Activated CD8-positive, alpha-beta T cell treated with anti-CD3 and anti-CD28 coated beads for 36 hours (primary cell): ENCODE data around the gene IGF2R. TPM values are rescaled to one million over a fixed set of nuclear protein-coding genes. Genes with fewer than 3 reads are reported as not detected.

Experiments
- ATAC-seq: fragments of 200-7000 bp; cut with Tn5 transposase; one replicate; pipeline ENCODE4 v1.10.0; 2021; ENCODE audit warnings: mild to moderate bottlenecking, moderate library complexity
- CTCF ChIA-PET: fragments of 350-600 bp; sonication (Branson Sonifier 250); formaldehyde crosslinking; loops from one replicate; lab custom pipeline; 2021; ENCODE audit warnings: antibody characterized with exemption; lab: Charles Lee
- POLR2A ChIA-PET: fragments of 350-600 bp; sonication (Branson Sonifier 250); formaldehyde crosslinking; loops from one replicate; lab custom pipeline; 2021; ENCODE audit warnings: antibody characterized with exemption; lab: Charles Lee
- DNase-seq: peaks from one replicate; pipeline ENCODE4 v3.0.0-alpha.2; 2020
- H3K27ac Mint-ChIP-seq: one replicate; pipeline ENCODE4 v1.8.0; 2021; ENCODE audit warnings: mild to moderate bottlenecking, mixed read lengths
- H3K27me3 Mint-ChIP-seq: one replicate; pipeline ENCODE4 v1.8.0; 2021; ENCODE audit warnings: mixed read lengths
- H3K36me3 Mint-ChIP-seq: one replicate; pipeline ENCODE4 v1.8.0; 2021; ENCODE audit warnings: low read depth, mixed read lengths
- H3K4me1 Mint-ChIP-seq: one replicate; pipeline ENCODE4 v1.8.0; 2021; ENCODE audit warnings: low read depth, mixed read lengths
- H3K4me3 Mint-ChIP-seq: one replicate; pipeline ENCODE4 v1.8.0; 2021; ENCODE audit warnings: mild to moderate bottlenecking, moderate library complexity, mixed read lengths
- H3K9me3 Mint-ChIP-seq: one replicate; pipeline ENCODE4 v1.8.0; 2021; ENCODE audit warnings: mixed read lengths
- CTCF ChIP-seq: fragments of 200-600 bp; IDR thresholded peaks from one replicate; pipeline ENCODE4 v1.8.0; 2022; ENCODE audit warnings: antibody characterized with exemption, mild to moderate bottlenecking
- intact Hi-C: fragments of 100-400 bp; cut with micrococcal nuclease; formaldehyde crosslinking; loops from one replicate; pipeline ENCODE4 v1.10.0; 2022
- total RNA-seq, 2 experiments: library from RNA; stranded (reverse); gene quantifications; one replicate each; pipeline ENCODE4 v1.2.3, GENCODE V29; 2021

Gene IGF2R
- total RNA-seq, 2 experiments from 2014 or later = 81.7 to 82.4 TPM

DNA sequence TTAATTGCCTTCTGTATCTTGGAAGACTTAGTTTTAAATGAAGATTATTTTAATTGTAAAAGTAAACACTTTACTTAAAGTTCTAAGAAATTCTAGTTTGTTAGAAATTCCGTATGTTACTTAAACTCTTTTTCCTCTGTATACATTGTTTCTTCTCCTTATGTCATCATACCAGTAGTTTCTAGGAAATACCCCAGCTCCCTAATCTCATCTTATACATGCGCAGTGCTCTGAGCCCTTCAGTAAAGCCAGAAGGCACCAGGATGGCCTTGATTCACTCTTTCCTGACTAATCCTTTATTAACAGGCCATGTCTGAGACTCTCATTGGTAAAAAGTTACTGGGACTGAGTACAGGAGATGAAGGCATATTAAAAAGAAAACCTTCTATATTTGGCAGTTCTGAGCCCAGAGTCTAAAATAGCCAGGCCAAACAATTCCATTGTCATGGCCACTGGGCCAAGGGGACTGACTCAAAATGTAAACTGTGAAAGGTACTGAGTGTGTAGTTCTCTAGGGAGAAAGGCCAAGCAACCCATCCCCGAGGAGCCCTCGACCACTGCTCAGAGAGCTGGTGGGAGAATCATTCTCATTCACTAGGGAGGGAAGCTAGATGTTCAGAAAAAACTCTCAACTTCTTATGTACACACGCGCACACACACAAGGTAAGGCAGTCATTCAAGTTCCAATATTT lies 177.7 kb downstream of the IGF2R start:
- CTCF ChIA-PET = interaction anchor here (1.5 to 2.2 kb wide), 2 partner anchors 8 to 387 kb away, joined by 4 to 5 read pairs; no protein-coding TSS in a partner anchor
- intact Hi-C loops = no loop called here
- Mint-ChIP-seq H3K27me3 (no peaks in the 10 kb centered on the region), H3K36me3 (no peaks in the 10 kb centered on the region), H3K4me1 (no peaks in the 10 kb centered on the region), H3K27ac (no peak overlapping the region), H3K4me3 (no peak overlapping the region), H3K9me3 (peaks cover 7% of the 10 kb centered on the region)
- ATAC-seq = no peak
- POLR2A ChIA-PET = no interaction called here
- DNase-seq = no peak
- no peak for TF ChIP-seq CTCF

DNA sequence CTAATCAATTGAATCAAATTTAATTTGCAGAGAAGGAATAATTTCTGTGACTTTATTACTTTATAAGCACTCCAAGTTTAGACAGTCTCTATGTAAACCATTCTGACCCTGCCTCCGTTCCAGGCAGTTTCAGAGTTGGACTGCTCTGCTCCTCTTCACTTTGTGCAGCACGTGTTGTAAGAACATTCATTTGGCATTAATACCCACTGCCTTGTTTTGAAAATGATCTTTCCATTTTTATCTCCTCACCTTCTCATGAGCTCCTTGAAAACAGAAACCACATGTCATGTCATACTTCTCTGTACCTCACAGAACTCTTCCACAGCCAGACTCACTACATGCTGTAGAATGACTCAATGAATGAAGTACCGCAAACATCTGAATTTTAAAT lies 178.3 kb downstream of the IGF2R start:
- CTCF ChIA-PET = interaction anchor here (1.5 to 2.2 kb wide), 2 partner anchors 9 to 386 kb away, joined by 4 to 5 read pairs; no protein-coding TSS in a partner anchor
- H3K36me3 Mint-ChIP-seq = no peaks in the 10 kb centered on the region
- POLR2A ChIA-PET = no interaction called here
- DNase-seq (no peak), ATAC-seq (no peak)
- H3K4me3 Mint-ChIP-seq = no peak overlapping the region
- no peaks in the 10 kb centered on the region for H3K27me3 Mint-ChIP-seq
- no peak for TF ChIP-seq CTCF
- H3K27ac Mint-ChIP-seq = no peak overlapping the region
- intact Hi-C loops = no loop called here
- peaks cover 7% of the 10 kb centered on the region for H3K9me3 Mint-ChIP-seq
- no peaks in the 10 kb centered on the region for H3K4me1 Mint-ChIP-seq

GRCh38 chr6:160154471-160154870 lies 185.6 kb downstream of the IGF2R start:
- H3K4me3 Mint-ChIP-seq = no peak overlapping the region
- CTCF ChIA-PET = no interaction called here
- no peak overlapping the region for H3K27ac Mint-ChIP-seq
- peaks cover 14% of the 10 kb centered on the region for H3K9me3 Mint-ChIP-seq
- H3K4me1 Mint-ChIP-seq = no peaks in the 10 kb centered on the region
- H3K27me3 Mint-ChIP-seq = no peaks in the 10 kb centered on the region
- TF ChIP-seq CTCF = no peak
- DNase-seq = no peak
- intact Hi-C loops = no loop called here
- ATAC-seq = no peak
- POLR2A ChIA-PET = no interaction called here
- peaks cover 6% of the 10 kb centered on the region for H3K36me3 Mint-ChIP-seq

DNA sequence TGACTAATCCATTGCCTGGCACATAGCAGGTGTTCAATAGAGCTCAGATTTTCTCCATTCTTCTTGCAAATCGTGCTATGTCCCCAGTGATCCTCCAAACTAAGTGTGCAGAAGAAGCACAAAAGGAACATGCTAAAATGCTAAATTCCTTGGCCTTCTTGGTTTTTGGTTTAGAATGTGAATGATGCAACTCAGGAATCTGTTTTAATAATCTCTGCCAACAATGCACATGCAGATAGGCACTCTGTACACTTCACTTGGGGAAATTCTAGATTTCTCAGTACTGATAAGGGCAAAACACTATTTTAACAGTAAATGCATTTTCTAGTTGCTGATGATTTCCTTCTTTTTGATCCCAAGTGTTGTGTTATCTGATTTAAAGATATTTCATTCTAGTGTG lies 188.0 kb downstream of the IGF2R start:
- no peak for DNase-seq
- no peak for TF ChIP-seq CTCF
- no peak overlapping the region for H3K27ac Mint-ChIP-seq
- ChIA-PET POLR2A (no interaction called here), CTCF (no interaction called here)
- peaks cover 9% of the 10 kb centered on the region for H3K9me3 Mint-ChIP-seq
- no peaks in the 10 kb centered on the region for H3K4me1 Mint-ChIP-seq
- intact Hi-C loops = no loop called here
- H3K4me3 Mint-ChIP-seq = no peak overlapping the region
- peaks cover 6% of the 10 kb centered on the region for H3K36me3 Mint-ChIP-seq
- H3K27me3 Mint-ChIP-seq = no peaks in the 10 kb centered on the region
- ATAC-seq = no peak

DNA sequence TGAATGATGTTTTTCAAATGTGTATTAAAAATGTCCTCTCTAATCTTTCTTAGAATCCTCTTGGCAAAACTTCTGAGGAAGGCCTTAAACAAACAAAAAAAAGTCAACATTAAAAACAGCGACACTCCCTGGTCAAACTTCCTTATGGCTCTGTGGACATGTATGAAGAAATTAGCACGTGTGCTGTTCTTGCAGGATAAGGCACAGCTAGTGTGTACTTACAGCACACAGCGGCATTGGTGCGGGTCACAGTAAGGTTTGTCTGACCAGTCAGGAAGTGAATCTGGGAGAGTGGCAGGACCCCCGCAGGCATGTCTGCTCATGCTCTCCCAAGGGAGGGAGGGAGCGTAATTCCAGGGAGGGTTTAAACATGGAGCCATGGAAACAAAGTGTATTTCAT lies 191.6 kb downstream of the IGF2R start:
- ChIA-PET POLR2A (no interaction called here), CTCF (no interaction called here)
- TF ChIP-seq CTCF = no peak
- Mint-ChIP-seq H3K27ac (no peak overlapping the region), H3K4me1 (no peaks in the 10 kb centered on the region), H3K4me3 (no peak overlapping the region), H3K9me3 (no peaks in the 10 kb centered on the region), H3K27me3 (no peaks in the 10 kb centered on the region), H3K36me3 (no peaks in the 10 kb centered on the region)
- no peak for DNase-seq
- ATAC-seq = no peak
- intact Hi-C loops = no loop called here

Other genes starting within 250 kb of the IGF2R start
- 10 to 100 TPM; 79.9 to 80.6 TPM for gene WTAP, start 241.6 kb upstream of the IGF2R start, total RNA-seq
- gene ACAT2, start 207.0 kb upstream of the IGF2R start, total RNA-seq = 10 to 100 TPM; 70.8 to 74.1 TPM
- gene TCP1, start 179.5 kb upstream of the IGF2R start, total RNA-seq = 100 to 1,000 TPM; 446 to 452 TPM
- gene MRPL18, start 178.6 kb upstream of the IGF2R start, total RNA-seq = 10 to 100 TPM; 81.8 to 83.5 TPM
- under 1 TPM; 0.34 to 0.54 TPM for gene PNLDC1, start 168.8 kb upstream of the IGF2R start, total RNA-seq
- not detected for gene MAS1, start 78.1 kb upstream of the IGF2R start, total RNA-seq
- 1 to 10 TPM in 1 of 2 experiments, under 1 TPM in 1; 0.31 to 1.1 TPM for gene SLC22A1, start 152.7 kb downstream of the IGF2R start, total RNA-seq